GM12878 (cell line): Measurements from ENCODE around the gene ASB2. TPM values are rescaled to one million over a fixed set of nuclear protein-coding genes. Genes with fewer than 3 reads are reported as not detected.

Source experiments
- BACH1 ChIP-seq: fragments of 450-650 bp; IDR thresholded peaks from 2 replicates; pipeline ENCODE4 v1.6.1; 2017; ENCODE audit warnings: mild to moderate bottlenecking, borderline replicate concordance
- CHD2 ChIP-seq: IDR thresholded peaks from 2 replicates; pipeline ENCODE4 v1.6.1; 2011; ENCODE audit warnings: low read depth, low read length, improper control_type of control experiment, borderline replicate concordance
- E4F1 ChIP-seq: fragments of 450-650 bp; IDR thresholded peaks from 2 replicates; pipeline ENCODE4 v1.6.1; 2018; ENCODE audit warnings: borderline replicate concordance, mild to moderate bottlenecking; ENCODE audit not compliant: partially characterized antibody
- HDAC6 ChIP-seq: fragments of 200-600 bp; sonication (generic); IDR thresholded peaks from one replicate; pipeline ENCODE4 v1.8.0; 2017; ENCODE audit warnings: antibody characterized with exemption; ENCODE audit not compliant: unreplicated experiment
- NFYA ChIP-seq: IDR thresholded peaks from 2 replicates; pipeline ENCODE4 v1.6.1; 2011; ENCODE audit warnings: low read depth, mild to moderate bottlenecking, low read length, improper control_type of control experiment, borderline replicate concordance
- NR2F1 ChIP-seq: fragments of 450-650 bp; conservative IDR thresholded peaks from 2 replicates; pipeline ENCODE4 v1.6.1; 2017; ENCODE audit warnings: mild to moderate bottlenecking
- POLR2AphosphoS2 ChIP-seq: IDR thresholded peaks from 2 replicates; pipeline ENCODE4 v1.6.1; 2011; ENCODE audit warnings: low read depth, mild to moderate bottlenecking, low read length, improper control_type of control experiment, moderate library complexity
- RELB ChIP-seq: fragments of 450-650 bp; IDR thresholded peaks from 2 replicates; pipeline ENCODE4 v1.6.1; 2017; ENCODE audit warnings: low read depth, mild to moderate bottlenecking, moderate library complexity
- SIX5 ChIP-seq: IDR thresholded peaks from 2 replicates; pipeline ENCODE4 v1.6.1; 2011; ENCODE audit warnings: mild to moderate bottlenecking, low read depth, low read length, moderate library complexity; ENCODE audit not compliant: severe bottlenecking
- SMAD5 ChIP-seq: IDR thresholded peaks from 2 replicates; pipeline ENCODE4 v1.6.1; 2016; ENCODE audit warnings: antibody characterized with exemption, low read depth
- SRF ChIP-seq, 2 experiments: IDR thresholded peaks; 2 replicates each; pipeline ENCODE4 v1.6.1; 2011; ENCODE audit warnings: low read depth in 2 of 2, low read length in 2 of 2, mild to moderate bottlenecking in 1 of 2, moderate library complexity in 1 of 2
- TARDBP ChIP-seq: IDR thresholded peaks from 2 replicates; pipeline ENCODE4 v1.6.1; 2016; ENCODE audit warnings: borderline replicate concordance
- TCF3 ChIP-seq: IDR thresholded peaks from 2 replicates; pipeline ENCODE4 v1.6.1; 2012; ENCODE audit warnings: low read depth, mild to moderate bottlenecking, low read length, borderline replicate concordance; ENCODE audit not compliant: insufficient read depth
- YBX1 ChIP-seq: fragments of 450-650 bp; IDR thresholded peaks from 2 replicates; pipeline ENCODE4 v1.6.1; 2016; ENCODE audit warnings: antibody characterized with exemption
- ZNF207 ChIP-seq: fragments of 450-650 bp; IDR thresholded peaks from 2 replicates; pipeline ENCODE4 v1.6.1; 2014; ENCODE audit warnings: antibody characterized with exemption, mild to moderate bottlenecking, borderline replicate concordance
- ZSCAN29 ChIP-seq: fragments of 450-650 bp; IDR thresholded peaks from 2 replicates; pipeline ENCODE4 v1.6.1; 2017; ENCODE audit warnings: mild to moderate bottlenecking, moderate library complexity
- polyA plus RNA-seq, 11 experiments: library from polyadenylated mRNA; depleted of rRNA in 4 of 11; unstranded in 6 of 11; stranded (reverse) in 5 of 11; fragments of >200 nt; fragmentation: Nextera tagmentation in 4 of 11; fragmentation: Illumina TruSeq in 1 of 11; extraction: Ambion mirVana in 4 of 11; extraction: Trizol in 1 of 11; gene quantifications; 1 replicate in 1 of 11; 2 replicates in 10 of 11; pipeline versions ENCODE4 v1.2.1 to v1.2.3, GENCODE V29; 2011 to 2016; ENCODE audit warnings: inconsistent platforms in 2 of 11, missing spikeins in 2 of 11, low read depth in 1 of 11
- total RNA-seq, 4 experiments: library from RNA; depleted of rRNA in 3 of 4; stranded (reverse); fragments of >200 nt in 3 of 4; fragmentation: Illumina TruSeq in 1 of 4; extraction: Trizol in 1 of 4; gene quantifications; 2 replicates each; pipeline versions ENCODE4 v1.2.1 to v1.2.3, GENCODE V29; 2013 to 2021
- TF ChIP-seq, protein P1 (sequence below): IDR thresholded peaks from 2 replicates; pipeline ENCODE4 v1.6.1; 2011; ENCODE audit warnings: borderline replicate concordance, low read depth, mild to moderate bottlenecking, moderate library complexity, low read length; ENCODE audit not compliant: insufficient read depth, poor library complexity, severe bottlenecking
- TF ChIP-seq, protein P2 (sequence below): fragments of 450-650 bp; IDR thresholded peaks from 2 replicates; pipeline ENCODE4 v1.6.1; 2017; ENCODE audit warnings: mild to moderate bottlenecking, low read depth, inconsistent platforms; ENCODE audit not compliant: poor library complexity, severe bottlenecking
- TF ChIP-seq, protein P3 (sequence below): fragments of 450-650 bp; IDR thresholded peaks from 2 replicates; pipeline ENCODE4 v1.6.1; 2017; ENCODE audit warnings: mild to moderate bottlenecking, moderate library complexity

Gene ASB2
- total and polyA plus RNA-seq, 10 of the 15 experiments (the other 5 are each of a cell fraction or from before 2014, with no cell fraction given): 3.0 to 54.8 (median 33.5) TPM

- TF ChIP-seq, protein P1, sequence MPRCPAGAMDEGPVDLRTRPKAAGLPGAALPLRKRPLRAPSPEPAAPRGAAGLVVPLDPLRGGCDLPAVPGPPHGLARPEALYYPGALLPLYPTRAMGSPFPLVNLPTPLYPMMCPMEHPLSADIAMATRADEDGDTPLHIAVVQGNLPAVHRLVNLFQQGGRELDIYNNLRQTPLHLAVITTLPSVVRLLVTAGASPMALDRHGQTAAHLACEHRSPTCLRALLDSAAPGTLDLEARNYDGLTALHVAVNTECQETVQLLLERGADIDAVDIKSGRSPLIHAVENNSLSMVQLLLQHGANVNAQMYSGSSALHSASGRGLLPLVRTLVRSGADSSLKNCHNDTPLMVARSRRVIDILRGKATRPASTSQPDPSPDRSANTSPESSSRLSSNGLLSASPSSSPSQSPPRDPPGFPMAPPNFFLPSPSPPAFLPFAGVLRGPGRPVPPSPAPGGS: no peak
- 0 out of 2 replicates have a peak, but pooled peaks have one; percentile 21 for TF ChIP-seq NR2F1
- peak in 1 of 2 experiments; percentile 71; a peak in 1 of 4 replicates for TF ChIP-seq SRF (IDR thresholded peaks at IDR 0.05; ENCODE audit: low read depth in 2 of 2, low read length in 2 of 2)
- TF ChIP-seq SIX5: no peak
- no peak for TF ChIP-seq YBX1
- 0 out of 2 replicates have a peak, but pooled peaks have one; percentile 59 for TF ChIP-seq ZSCAN29
- no peak for TF ChIP-seq POLR2AphosphoS2
- TF ChIP-seq TCF3: no peak
- no peak for TF ChIP-seq HDAC6
- TF ChIP-seq TARDBP: no peak
- TF ChIP-seq CHD2: no peak; the same call in 1 of the 2 replicates
- TF ChIP-seq SMAD5: no peak
- peak; percentile 58 for TF ChIP-seq RELB
- peak; percentile 86; the same call in 1 of the 2 replicates for TF ChIP-seq BACH1
- TF ChIP-seq ZNF207: no peak
- TF ChIP-seq, protein P2, sequence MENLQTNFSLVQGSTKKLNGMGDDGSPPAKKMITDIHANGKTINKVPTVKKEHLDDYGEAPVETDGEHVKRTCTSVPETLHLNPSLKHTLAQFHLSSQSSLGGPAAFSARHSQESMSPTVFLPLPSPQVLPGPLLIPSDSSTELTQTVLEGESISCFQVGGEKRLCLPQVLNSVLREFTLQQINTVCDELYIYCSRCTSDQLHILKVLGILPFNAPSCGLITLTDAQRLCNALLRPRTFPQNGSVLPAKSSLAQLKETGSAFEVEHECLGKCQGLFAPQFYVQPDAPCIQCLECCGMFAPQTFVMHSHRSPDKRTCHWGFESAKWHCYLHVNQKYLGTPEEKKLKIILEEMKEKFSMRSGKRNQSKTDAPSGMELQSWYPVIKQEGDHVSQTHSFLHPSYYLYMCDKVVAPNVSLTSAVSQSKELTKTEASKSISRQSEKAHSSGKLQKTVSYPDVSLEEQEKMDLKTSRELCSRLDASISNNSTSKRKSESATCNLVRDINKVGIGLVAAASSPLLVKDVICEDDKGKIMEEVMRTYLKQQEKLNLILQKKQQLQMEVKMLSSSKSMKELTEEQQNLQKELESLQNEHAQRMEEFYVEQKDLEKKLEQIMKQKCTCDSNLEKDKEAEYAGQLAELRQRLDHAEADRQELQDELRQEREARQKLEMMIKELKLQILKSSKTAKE: peak; percentile 98
- TF ChIP-seq E4F1: no peak
- TF ChIP-seq NFYA: no peak
- TF ChIP-seq, protein P3, sequence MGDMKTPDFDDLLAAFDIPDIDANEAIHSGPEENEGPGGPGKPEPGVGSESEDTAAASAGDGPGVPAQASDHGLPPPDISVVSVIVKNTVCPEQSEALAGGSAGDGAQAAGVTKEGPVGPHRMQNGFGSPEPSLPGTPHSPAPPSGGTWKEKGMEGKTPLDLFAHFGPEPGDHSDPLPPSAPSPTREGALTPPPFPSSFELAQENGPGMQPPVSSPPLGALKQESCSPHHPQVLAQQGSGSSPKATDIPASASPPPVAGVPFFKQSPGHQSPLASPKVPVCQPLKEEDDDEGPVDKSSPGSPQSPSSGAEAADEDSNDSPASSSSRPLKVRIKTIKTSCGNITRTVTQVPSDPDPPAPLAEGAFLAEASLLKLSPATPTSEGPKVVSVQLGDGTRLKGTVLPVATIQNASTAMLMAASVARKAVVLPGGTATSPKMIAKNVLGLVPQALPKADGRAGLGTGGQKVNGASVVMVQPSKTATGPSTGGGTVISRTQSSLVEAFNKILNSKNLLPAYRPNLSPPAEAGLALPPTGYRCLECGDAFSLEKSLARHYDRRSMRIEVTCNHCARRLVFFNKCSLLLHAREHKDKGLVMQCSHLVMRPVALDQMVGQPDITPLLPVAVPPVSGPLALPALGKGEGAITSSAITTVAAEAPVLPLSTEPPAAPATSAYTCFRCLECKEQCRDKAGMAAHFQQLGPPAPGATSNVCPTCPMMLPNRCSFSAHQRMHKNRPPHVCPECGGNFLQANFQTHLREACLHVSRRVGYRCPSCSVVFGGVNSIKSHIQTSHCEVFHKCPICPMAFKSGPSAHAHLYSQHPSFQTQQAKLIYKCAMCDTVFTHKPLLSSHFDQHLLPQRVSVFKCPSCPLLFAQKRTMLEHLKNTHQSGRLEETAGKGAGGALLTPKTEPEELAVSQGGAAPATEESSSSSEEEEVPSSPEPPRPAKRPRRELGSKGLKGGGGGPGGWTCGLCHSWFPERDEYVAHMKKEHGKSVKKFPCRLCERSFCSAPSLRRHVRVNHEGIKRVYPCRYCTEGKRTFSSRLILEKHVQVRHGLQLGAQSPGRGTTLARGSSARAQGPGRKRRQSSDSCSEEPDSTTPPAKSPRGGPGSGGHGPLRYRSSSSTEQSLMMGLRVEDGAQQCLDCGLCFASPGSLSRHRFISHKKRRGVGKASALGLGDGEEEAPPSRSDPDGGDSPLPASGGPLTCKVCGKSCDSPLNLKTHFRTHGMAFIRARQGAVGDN: peak; percentile 63
These were observed 35.4 kb upstream of the ASB2 start (continued) for GRCh38 chr14:94011795-94012194.
